Loucy (cell line): Measurements from ENCODE around the gene MAP3K10.

Source experiments
- CTCF ChIP-seq: fragments of 200-600 bp; sonication (generic); conservative IDR thresholded peaks from 2 replicates; pipeline ENCODE4 v1.5.1; 2014; ENCODE audit warnings: mild to moderate bottlenecking, antibody characterized with exemption, low read length
- EZH2phosphoT487 ChIP-seq: fragments of 200-600 bp; IDR thresholded peaks from 2 replicates; pipeline ENCODE4 v1.6.1; 2018; ENCODE audit warnings: antibody characterized with exemption, mild to moderate bottlenecking, moderate library complexity, borderline replicate concordance

- TF ChIP-seq CTCF (no peak), EZH2phosphoT487 (no peak)
Observed at GRCh38 chr19:40198272-40198990, 7.2 kb downstream of the MAP3K10 start.
